MM.1S (cell line): ENCODE results near the gene IDH3G.

Source experiments
- EZH2 ChIP-seq: fragments of 300-600 bp; sonication (generic); optimal IDR thresholded peaks from 2 replicates; pipeline ENCODE3; 2017; ENCODE audit warnings: low read depth, mild to moderate bottlenecking, antibody characterized with exemption, low read length, mixed read lengths
- TF ChIP-seq, protein P1 (sequence below): fragments of 300-600 bp; sonication (generic); IDR thresholded peaks from 2 replicates; pipeline ENCODE4 v1.5.1; 2016; ENCODE audit warnings: antibody characterized with exemption, low read length, mixed read lengths

DNA sequence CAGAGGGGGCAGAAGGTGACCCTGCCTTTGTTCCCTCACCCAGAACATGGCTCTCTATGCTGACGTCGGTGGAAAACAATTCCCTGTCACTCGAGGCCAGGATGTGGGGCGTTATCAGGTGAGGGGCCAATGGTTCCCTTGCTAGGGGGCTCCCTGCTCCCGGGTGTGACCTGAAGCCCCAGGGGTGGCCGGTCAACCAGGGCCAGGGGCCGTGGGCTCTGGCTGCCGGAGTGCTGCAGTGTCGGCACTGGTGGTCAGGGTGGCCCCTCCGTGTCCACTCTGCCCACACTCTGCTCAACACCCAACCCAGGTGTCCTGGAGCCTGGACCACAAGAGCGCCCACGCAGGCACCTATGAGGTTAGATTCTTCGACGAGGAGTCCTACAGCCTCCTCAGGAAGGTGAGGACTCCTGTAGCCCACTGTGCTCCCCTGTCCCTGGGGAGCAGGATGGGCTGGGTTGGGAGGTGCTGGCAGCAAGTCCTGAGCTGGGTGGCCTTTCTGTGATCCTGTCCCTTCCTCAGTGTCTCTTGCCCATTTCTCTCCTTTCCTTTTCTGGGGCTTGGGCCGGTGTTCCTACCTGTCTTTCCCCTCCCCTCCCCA lies 3.3 kb upstream of the IDH3G start:
- TF ChIP-seq, protein P1, sequence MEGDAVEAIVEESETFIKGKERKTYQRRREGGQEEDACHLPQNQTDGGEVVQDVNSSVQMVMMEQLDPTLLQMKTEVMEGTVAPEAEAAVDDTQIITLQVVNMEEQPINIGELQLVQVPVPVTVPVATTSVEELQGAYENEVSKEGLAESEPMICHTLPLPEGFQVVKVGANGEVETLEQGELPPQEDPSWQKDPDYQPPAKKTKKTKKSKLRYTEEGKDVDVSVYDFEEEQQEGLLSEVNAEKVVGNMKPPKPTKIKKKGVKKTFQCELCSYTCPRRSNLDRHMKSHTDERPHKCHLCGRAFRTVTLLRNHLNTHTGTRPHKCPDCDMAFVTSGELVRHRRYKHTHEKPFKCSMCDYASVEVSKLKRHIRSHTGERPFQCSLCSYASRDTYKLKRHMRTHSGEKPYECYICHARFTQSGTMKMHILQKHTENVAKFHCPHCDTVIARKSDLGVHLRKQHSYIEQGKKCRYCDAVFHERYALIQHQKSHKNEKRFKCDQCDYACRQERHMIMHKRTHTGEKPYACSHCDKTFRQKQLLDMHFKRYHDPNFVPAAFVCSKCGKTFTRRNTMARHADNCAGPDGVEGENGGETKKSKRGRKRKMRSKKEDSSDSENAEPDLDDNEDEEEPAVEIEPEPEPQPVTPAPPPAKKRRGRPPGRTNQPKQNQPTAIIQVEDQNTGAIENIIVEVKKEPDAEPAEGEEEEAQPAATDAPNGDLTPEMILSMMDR: no peak
- TF ChIP-seq EZH2: no peak
